H9 (cell line): ENCODE results near the gene LRMDA. TPM values are rescaled to one million over a fixed set of nuclear protein-coding genes. Genes with fewer than 3 reads are reported as not detected.

ENCODE experiments used
- DNase-seq: peaks from one replicate; pipeline ENCODE4 v3.0.0-alpha.2; 2017
- H2AFZ ChIP-seq: one replicate; pipeline ENCODE4 v1.6.1; 2013; ENCODE audit warnings: mild to moderate bottlenecking, low read length, control low read depth, moderate library complexity
- H2AK5ac ChIP-seq: 2 replicates; pipeline ENCODE4 v1.6.1; 2013; ENCODE audit warnings: low read length, control low read depth, mixed read lengths; ENCODE audit not compliant: insufficient read length
- H2BK120ac ChIP-seq: one replicate; pipeline ENCODE4 v1.6.1; 2013; ENCODE audit warnings: low read depth, mild to moderate bottlenecking, low read length, control low read depth, inconsistent platforms; ENCODE audit not compliant: poor library complexity, severe bottlenecking
- H2BK12ac ChIP-seq: 2 replicates; pipeline ENCODE4 v1.6.1; 2013; ENCODE audit warnings: low read length, control low read depth, mixed read lengths, low read depth; ENCODE audit not compliant: insufficient read length
- H2BK15ac ChIP-seq: 2 replicates; pipeline ENCODE4 v1.6.1; 2013; ENCODE audit warnings: low read depth, low read length, control low read depth
- H2BK20ac ChIP-seq: one replicate; pipeline ENCODE4 v1.6.1; 2013; ENCODE audit warnings: low read depth, mild to moderate bottlenecking, low read length, control low read depth, inconsistent platforms; ENCODE audit not compliant: poor library complexity, severe bottlenecking
- H2BK5ac ChIP-seq: 2 replicates; pipeline ENCODE4 v1.6.1; 2013; ENCODE audit warnings: low read length, control low read depth, mixed read lengths; ENCODE audit not compliant: insufficient read length
- H3K14ac ChIP-seq: 2 replicates; pipeline ENCODE4 v1.6.1; 2013; ENCODE audit warnings: low read length, control low read depth; ENCODE audit not compliant: insufficient read depth
- H3K18ac ChIP-seq: 2 replicates; pipeline ENCODE4 v1.6.1; 2013; ENCODE audit warnings: low read depth, mild to moderate bottlenecking, mixed read lengths, low read length, control low read depth; ENCODE audit not compliant: insufficient read length
- H3K23ac ChIP-seq: 2 replicates; pipeline ENCODE4 v1.6.1; 2013; ENCODE audit warnings: low read length, control low read depth, mixed read lengths, low read depth; ENCODE audit not compliant: insufficient read length
- H3K23me2 ChIP-seq: 2 replicates; pipeline ENCODE4 v1.6.1; 2013; ENCODE audit warnings: low read depth, mild to moderate bottlenecking, mixed read lengths, low read length, control low read depth; ENCODE audit not compliant: insufficient read length, poor library complexity, severe bottlenecking
- H3K27ac ChIP-seq: 2 replicates; pipeline ENCODE4 v1.5.1; 2013; ENCODE audit warnings: low read length, control low read depth, mixed read lengths, low read depth; ENCODE audit not compliant: insufficient read length
- H3K27me3 ChIP-seq: 2 replicates; pipeline ENCODE4 v1.6.1; 2013; ENCODE audit warnings: low read length, control low read depth, inconsistent platforms; ENCODE audit not compliant: insufficient read depth
- H3K4ac ChIP-seq: 2 replicates; pipeline ENCODE4 v1.6.1; 2013; ENCODE audit warnings: low read depth, mild to moderate bottlenecking, control low read depth, inconsistent platforms, low read length, moderate library complexity
- H3K4me1 ChIP-seq: 2 replicates; pipeline ENCODE4 v1.6.1; 2013; ENCODE audit warnings: low read length, control low read depth, inconsistent platforms; ENCODE audit not compliant: insufficient read depth
- H3K4me2 ChIP-seq: 2 replicates; pipeline ENCODE4 v1.6.1; 2013; ENCODE audit warnings: low read length, control low read depth, mixed read lengths; ENCODE audit not compliant: insufficient read length, insufficient read depth
- H3K56ac ChIP-seq: 2 replicates; pipeline ENCODE4 v1.6.1; 2013; ENCODE audit warnings: low read depth, mild to moderate bottlenecking, mixed read lengths, low read length, control low read depth; ENCODE audit not compliant: insufficient read length
- H3K79me1 ChIP-seq: 2 replicates; pipeline ENCODE4 v1.6.1; 2013; ENCODE audit warnings: low read depth, mild to moderate bottlenecking, moderate library complexity, low read length, control low read depth, inconsistent platforms; ENCODE audit not compliant: insufficient read depth, poor library complexity, severe bottlenecking
- H3K79me2 ChIP-seq: 2 replicates; pipeline ENCODE4 v1.6.1; 2013; ENCODE audit warnings: low read length, control low read depth, inconsistent platforms; ENCODE audit not compliant: insufficient read depth
- H3K9ac ChIP-seq: 2 replicates; pipeline ENCODE4 v1.6.1; 2013; ENCODE audit warnings: low read length, control low read depth, mixed read lengths; ENCODE audit not compliant: insufficient read length; ENCODE audit errors: extremely low read depth
- H3K9me3 ChIP-seq: one replicate; pipeline ENCODE4 v1.6.1; 2013; ENCODE audit warnings: low read depth, low read length, inconsistent platforms; ENCODE audit not compliant: control insufficient read depth
- H3T11ph ChIP-seq: one replicate; pipeline ENCODE4 v1.6.1; 2013; ENCODE audit warnings: mild to moderate bottlenecking, low read length, control low read depth, inconsistent platforms
- H4K20me1 ChIP-seq: one replicate; pipeline ENCODE4 v1.6.1; 2013; ENCODE audit not compliant: control insufficient read depth, insufficient read length, insufficient read depth
- H4K5ac ChIP-seq: 2 replicates; pipeline ENCODE4 v1.6.1; 2013; ENCODE audit warnings: low read depth, mild to moderate bottlenecking, mixed read lengths, low read length, control low read depth; ENCODE audit not compliant: insufficient read length
- H4K8ac ChIP-seq: replicated peaks from 2 replicates; pipeline ENCODE4 v1.6.1; 2013; ENCODE audit warnings: low read length, control low read depth, mixed read lengths, low read depth; ENCODE audit not compliant: insufficient read length
- H4K91ac ChIP-seq: 2 replicates; pipeline ENCODE4 v1.6.1; 2013; ENCODE audit warnings: low read depth, mild to moderate bottlenecking, moderate library complexity, mixed read lengths, low read length, control low read depth; ENCODE audit not compliant: insufficient read length
- H3K27ac Mint-ChIP-seq, 3 experiments: 2 replicates in 2 of 3; 3 replicates in 1 of 3; pipeline ENCODE4 v1.8.0; 2020 to 2021; ENCODE audit warnings: mixed read lengths in 3 of 3, mild to moderate bottlenecking in 1 of 3, moderate library complexity in 1 of 3
- H3K27me3 Mint-ChIP-seq: 2 replicates; pipeline ENCODE4 v1.8.0; 2021; ENCODE audit warnings: low read depth, mild to moderate bottlenecking, moderate library complexity, mixed read lengths
- H3K36me3 Mint-ChIP-seq, 3 experiments: 2 replicates in 2 of 3; 3 replicates in 1 of 3; pipeline ENCODE4 v1.8.0; 2020 to 2021; ENCODE audit warnings: low read depth in 3 of 3, mixed read lengths in 3 of 3; ENCODE audit not compliant: insufficient read depth in 1 of 3
- H3K4me1 Mint-ChIP-seq, 2 experiments: 2 replicates each; pipeline ENCODE4 v1.8.0; 2020; ENCODE audit warnings: mixed read lengths in 2 of 2
- H3K4me3 Mint-ChIP-seq, 2 experiments: 2 replicates in 1 of 2; 3 replicates in 1 of 2; pipeline ENCODE4 v1.8.0; 2020 to 2021; ENCODE audit warnings: mild to moderate bottlenecking in 2 of 2, mixed read lengths in 2 of 2, moderate library complexity in 1 of 2
- H3K9me3 Mint-ChIP-seq, 2 experiments: 2 replicates in 1 of 2; 3 replicates in 1 of 2; pipeline ENCODE4 v1.8.0; 2020; ENCODE audit warnings: mild to moderate bottlenecking in 2 of 2, mixed read lengths in 2 of 2, moderate library complexity in 1 of 2
- WGBS: extraction: QIAGEN DNeasy Blood & Tissue Kit; methylation state at CpG from one replicate; pipeline ENCODE4 v1.1.7; 2013; ENCODE audit warnings: missing lambda C conversion rate, low lambda C conversion rate, mixed read lengths; ENCODE audit not compliant: insufficient read length; ENCODE audit errors: extremely low coverage; 5-methylcytosine and 5-hydroxymethylcytosine counted together
- total RNA-seq: library from RNA; stranded (reverse); gene quantifications from 2 replicates; pipeline ENCODE4 v1.2.1, GENCODE V29; 2021
- TF ChIP-seq, protein P1 (sequence below): fragments of 200-600 bp; sonication (generic); conservative IDR thresholded peaks from 3 replicates; pipeline ENCODE4 v1.8.0; 2021; ENCODE audit warnings: antibody characterized with exemption, mild to moderate bottlenecking

LRMDA gene
- total RNA-seq, 1 experiment from 2014 or later, result 1.8 TPM

DNA sequence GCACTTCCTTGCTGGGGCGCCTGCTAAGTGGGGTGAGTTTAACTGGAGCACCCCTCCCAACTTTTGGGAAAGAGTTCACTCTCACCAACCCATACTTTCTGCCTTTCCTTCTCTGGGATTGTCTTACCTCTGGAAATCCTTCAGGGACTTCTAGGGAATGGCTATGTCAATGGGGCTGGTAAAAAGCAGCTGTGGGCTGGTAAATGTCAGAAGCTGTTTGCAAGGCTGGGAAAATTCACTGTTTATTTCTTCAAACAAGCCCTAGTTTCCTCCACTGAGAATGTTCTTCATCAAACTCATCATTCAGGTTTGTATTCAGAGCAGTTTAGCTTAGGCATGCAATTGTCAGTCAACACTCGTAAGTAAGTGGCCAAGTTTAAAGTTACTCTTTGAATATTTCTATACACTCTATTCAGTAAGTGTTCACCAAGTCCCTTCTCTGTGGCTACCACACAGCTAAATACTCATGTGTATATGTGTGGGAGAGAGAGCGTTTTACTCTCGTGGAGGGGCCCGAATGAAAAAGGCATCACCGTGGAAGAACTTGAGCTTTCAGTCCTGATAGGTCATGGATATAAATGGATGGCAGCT, 654.8 kb downstream of the LRMDA start:
- TF ChIP-seq, protein P1, sequence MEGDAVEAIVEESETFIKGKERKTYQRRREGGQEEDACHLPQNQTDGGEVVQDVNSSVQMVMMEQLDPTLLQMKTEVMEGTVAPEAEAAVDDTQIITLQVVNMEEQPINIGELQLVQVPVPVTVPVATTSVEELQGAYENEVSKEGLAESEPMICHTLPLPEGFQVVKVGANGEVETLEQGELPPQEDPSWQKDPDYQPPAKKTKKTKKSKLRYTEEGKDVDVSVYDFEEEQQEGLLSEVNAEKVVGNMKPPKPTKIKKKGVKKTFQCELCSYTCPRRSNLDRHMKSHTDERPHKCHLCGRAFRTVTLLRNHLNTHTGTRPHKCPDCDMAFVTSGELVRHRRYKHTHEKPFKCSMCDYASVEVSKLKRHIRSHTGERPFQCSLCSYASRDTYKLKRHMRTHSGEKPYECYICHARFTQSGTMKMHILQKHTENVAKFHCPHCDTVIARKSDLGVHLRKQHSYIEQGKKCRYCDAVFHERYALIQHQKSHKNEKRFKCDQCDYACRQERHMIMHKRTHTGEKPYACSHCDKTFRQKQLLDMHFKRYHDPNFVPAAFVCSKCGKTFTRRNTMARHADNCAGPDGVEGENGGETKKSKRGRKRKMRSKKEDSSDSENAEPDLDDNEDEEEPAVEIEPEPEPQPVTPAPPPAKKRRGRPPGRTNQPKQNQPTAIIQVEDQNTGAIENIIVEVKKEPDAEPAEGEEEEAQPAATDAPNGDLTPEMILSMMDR, result no peak

More for the DNA sequence above, 654.8 kb downstream of the LRMDA start:
- peaks cover 6% of the 10 kb centered on the region; the same call in 1 of the 2 replicates for H3K4me1 ChIP-seq
- no peak overlapping the region for H3T11ph ChIP-seq
- no peaks in the 10 kb centered on the region for H4K20me1 ChIP-seq
- Mint-ChIP-seq H3K9me3 (peaks cover 0 to 3% of the 10 kb centered on the region in 2 experiments; a peak in 1 of 5 replicates), H3K27me3 (peaks cover 56% of the 10 kb centered on the region), H3K36me3 (peaks cover 0 to 2% (median 0%) of the 10 kb centered on the region in 3 experiments; a peak in 2 of 7 replicates), H3K4me1 (peaks cover 28 to 41% of the 10 kb centered on the region in 2 experiments), H3K27ac (no peak overlapping the region), H3K4me3 (no peak overlapping the region)
- H2BK120ac ChIP-seq, result no peak overlapping the region
- WGBS, result no CpG with 5 or more reads among the region's 6 CpGs
- H2BK12ac ChIP-seq, result no peak overlapping the region
- H3K27ac ChIP-seq, result no peak overlapping the region
- no peak overlapping the region for H3K4me2 ChIP-seq
- no peak overlapping the region for H3K23ac ChIP-seq
- no peaks in the 10 kb centered on the region for H3K27me3 ChIP-seq
- DNase-seq, result no peak
- H3K79me2 ChIP-seq, result no peaks in the 10 kb centered on the region; the same call in 1 of the 2 replicates
- no peak overlapping the region for H2BK20ac ChIP-seq
- no peaks in the 10 kb centered on the region for H3K79me1 ChIP-seq
- H2BK15ac ChIP-seq, result no peak overlapping the region
- no peaks in the 10 kb centered on the region for H3K9me3 ChIP-seq
- no peak overlapping the region for H4K8ac ChIP-seq
- H2BK5ac ChIP-seq, result no peak overlapping the region
- no peak overlapping the region for H4K5ac ChIP-seq
- no peak overlapping the region for H3K9ac ChIP-seq
- H2AFZ ChIP-seq, result no peak overlapping the region
- H2AK5ac ChIP-seq, result no peak overlapping the region
- H3K4ac ChIP-seq, result no peak overlapping the region
- H4K91ac ChIP-seq, result no peak overlapping the region
- H3K14ac ChIP-seq, result no peak overlapping the region
- no peaks in the 10 kb centered on the region for H3K23me2 ChIP-seq
- no peak overlapping the region for H3K18ac ChIP-seq
- H3K56ac ChIP-seq, result no peak overlapping the region
